Transverse colon (tissue), 4 donors: ENCODE results near the gene KCNE3. TPM values are rescaled to one million over a fixed set of nuclear protein-coding genes. Genes with fewer than 3 reads are reported as not detected.

Experiments used
- DNase-seq: peaks from one replicate; pipeline ENCODE4 v3.0.0-alpha.2; 2019
- H3K27ac ChIP-seq, 4 donors: fragments of 200-600 bp; sonication (generic); 2 replicates each; pipeline ENCODE4 v1.5.1; 2016 to 2018; ENCODE audit warnings: inconsistent platforms in 4 of 4
- H3K27me3 ChIP-seq: fragments of 200-600 bp; sonication (generic); 2 replicates; pipeline ENCODE4 v1.5.1; 2017; ENCODE audit warnings: inconsistent platforms
- H3K36me3 ChIP-seq, 4 donors: fragments of 200-600 bp; sonication (generic); 2 replicates each; pipeline ENCODE4 v1.5.1; 2017 to 2019; ENCODE audit warnings: inconsistent platforms in 4 of 4
- H3K4me1 ChIP-seq, 4 donors: fragments of 200-600 bp; sonication (generic); 2 replicates each; pipeline ENCODE4 v1.5.1; 2017 to 2020; ENCODE audit warnings: inconsistent platforms in 4 of 4
- H3K4me3 ChIP-seq, 4 donors: fragments of 200-600 bp; sonication (generic); 1 replicate in 1 of 4; 2 replicates in 3 of 4; pipeline versions ENCODE4 v1.5.1 to v1.6.1; 2017 to 2019; ENCODE audit warnings: inconsistent platforms in 4 of 4
- H3K9me3 ChIP-seq, 2 donors: fragments of 200-600 bp; sonication (generic); 2 replicates each; pipeline ENCODE4 v1.5.1; 2017 to 2019; ENCODE audit warnings: inconsistent platforms in 2 of 2
- CTCF ChIP-seq, 5 experiments: fragments of 200-600 bp in 3 of 5; fragments of 450-650 bp in 2 of 5; sonication (generic) in 3 of 5; IDR thresholded peaks; 1 replicate in 2 of 5; 2 replicates in 3 of 5; pipeline ENCODE4 v1.5.1; 2016 to 2017; ENCODE audit warnings: antibody characterized with exemption in 5 of 5, inconsistent platforms in 3 of 5, mild to moderate bottlenecking in 2 of 5, moderate library complexity in 1 of 5
- EP300 ChIP-seq: sonication (generic); formaldehyde crosslinking; IDR thresholded peaks from one replicate; pipeline ENCODE4 v1.6.1; 2017; ENCODE audit warnings: antibody characterized with exemption, low read depth
- POLR2A ChIP-seq: fragments of 450-650 bp; IDR thresholded peaks from one replicate; pipeline ENCODE4 v1.6.1; 2016; ENCODE audit warnings: antibody characterized with exemption, mild to moderate bottlenecking, moderate library complexity
- POLR2AphosphoS5 ChIP-seq, 3 donors: sonication (generic); formaldehyde crosslinking; IDR thresholded peaks; one replicate each; pipeline ENCODE4 v1.6.1; 2016; ENCODE audit warnings: antibody characterized with exemption in 3 of 3
- whole genome bisulfite sequencing, 2 donors: methylation state at CpG; one replicate each; pipeline ENCODE4 v1.1.5; 2018; ENCODE audit warnings: low coverage in 1 of 2; 5-methylcytosine and 5-hydroxymethylcytosine counted together
- in situ Hi-C, 4 donors: fragments of 200-750 bp; cut with MboI; loops; one replicate each; pipeline versions ENCODE4 v1.15.0 to v1.15.1; 2017; ENCODE audit warnings: low sequenced_read_pairs in 3 of 4, low pct_ligation_motif_present in 1 of 4, low pct_unique_long_range_greater_than_20kb in 1 of 4
- intact Hi-C: fragments of 100-400 bp; cut with DNase I; formaldehyde crosslinking; loops from one replicate; pipeline ENCODE4 v1.15.1; 2023; ENCODE audit warnings: low total_unique reads
- total RNA-seq, 4 donors: library from RNA; depleted of rRNA; stranded (reverse); fragments of >200 nt; gene quantifications; one replicate each; pipeline ENCODE4 v1.1.0, GENCODE V29; 2016

The KCNE3 gene
- total RNA-seq, 4 donors from 2014 or later: 0.80 to 14.9 (median 6.8) TPM

- 89 to 100% methylated on average over 1 of the region's 1 CpG for WGBS, 2 donors
- Histone ChIP-seq H3K4me3 (no peak overlapping the region), H3K27ac (no peak overlapping the region), H3K27me3 (no peaks in the 10 kb centered on the region), H3K4me1 (peaks cover 0 to 17% (median 15%) of the 10 kb centered on the region in 4 donors), H3K9me3 (no peaks in the 10 kb centered on the region), H3K36me3 (no peaks in the 10 kb centered on the region)
- intact Hi-C loops: no loop called here
- no peak for DNase-seq
- TF ChIP-seq POLR2AphosphoS5 (IDR thresholded peaks at IDR 0.05) (no peak), POLR2A (no peak), EP300 (no peak), CTCF (IDR thresholded peaks at IDR 0.05) (no peak)
- in situ Hi-C loops: loop anchor here in 3 of 4 donors (25.0 kb wide), 1 partner anchor 266 kb away; the partner anchor contains the start of genes CHRDL2 (in 3 of the 3) and RNF169 (in 3 of the 3)
Observed at GRCh38 chr11:74471037-74471436, 3.7 kb upstream of the KCNE3 start.

GRCh38 chr11:74470526-74470925 is 3.2 kb upstream of the KCNE3 start:
- intact Hi-C loops (no loop called here), in situ Hi-C loops (loop anchor here in 3 of 4 donors (25.0 kb wide), 1 partner anchor 267 kb away; the partner anchor contains the start of genes CHRDL2 (in 3 of the 3) and RNF169 (in 3 of the 3))
- DNase-seq: no peak
- no peaks in the 10 kb centered on the region for H3K36me3 ChIP-seq
- peaks cover 0 to 22% (median 17%) of the 10 kb centered on the region in 4 donors for H3K4me1 ChIP-seq
- no peak overlapping the region for H3K4me3 ChIP-seq
- H3K27ac ChIP-seq: no peak overlapping the region
- TF ChIP-seq CTCF (IDR thresholded peaks at IDR 0.05) (no peak), POLR2A (no peak), POLR2AphosphoS5 (IDR thresholded peaks at IDR 0.05) (no peak), EP300 (no peak)
- H3K9me3 ChIP-seq: no peaks in the 10 kb centered on the region
- 44% methylated on average over 2 of the region's 2 CpGs; no CpG with 5 or more reads in 1 of the 2 donors for WGBS, 2 donors
- no peaks in the 10 kb centered on the region for H3K27me3 ChIP-seq

GRCh38 chr11:74468936-74469335 is 1.6 kb upstream of the KCNE3 start:
- Histone ChIP-seq H3K27me3 (no peaks in the 10 kb centered on the region), H3K27ac (no peak overlapping the region), H3K4me1 (peaks cover 0 to 26% (median 23%) of the 10 kb centered on the region in 4 donors), H3K9me3 (no peaks in the 10 kb centered on the region), H3K36me3 (no peaks in the 10 kb centered on the region), H3K4me3 (no peak overlapping the region)
- WGBS, 2 donors: 69% methylated on average over 1 of the region's 1 CpG; no CpG with 5 or more reads in 1 of the 2 donors
- in situ Hi-C loops (loop anchor here in 3 of 4 donors (25.0 kb wide), 1 partner anchor 268 kb away; the partner anchor contains the start of genes CHRDL2 (in 3 of the 3) and RNF169 (in 3 of the 3)), intact Hi-C loops (no loop called here)
- no peak for TF ChIP-seq POLR2A
- no peak for TF ChIP-seq CTCF (IDR thresholded peaks at IDR 0.05)
- TF ChIP-seq POLR2AphosphoS5 (IDR thresholded peaks at IDR 0.05): no peak
- TF ChIP-seq EP300: no peak
- no peak for DNase-seq

- TF ChIP-seq EP300 (no peak), CTCF (IDR thresholded peaks at IDR 0.05) (no peak), POLR2A (no peak), POLR2AphosphoS5 (IDR thresholded peaks at IDR 0.05) (no peak)
- in situ Hi-C loops (loop anchor here in 3 of 4 donors (25.0 kb wide), 1 partner anchor 269 kb away; the partner anchor contains the start of genes CHRDL2 (in 3 of the 3) and RNF169 (in 3 of the 3)), intact Hi-C loops (no loop called here)
- Histone ChIP-seq H3K4me3 (no peak overlapping the region), H3K4me1 (peaks cover 0 to 26% (median 23%) of the 10 kb centered on the region in 4 donors), H3K27ac (no peak overlapping the region), H3K27me3 (no peaks in the 10 kb centered on the region), H3K9me3 (no peaks in the 10 kb centered on the region), H3K36me3 (no peaks in the 10 kb centered on the region)
- no peak for DNase-seq
Observed at GRCh38 chr11:74468521-74468920, 1.2 kb upstream of the KCNE3 start.
